B cell (primary cell): ENCODE results near the gene NCEH1. TPM values are rescaled to one million over a fixed set of nuclear protein-coding genes. Genes with fewer than 3 reads are reported as not detected.
"Not testable (repeated sequence)": the region's sequence is repeated elsewhere in the genome, so short reads cannot be mapped to it uniquely, and the experiment has no call there.

Source experiments
- ATAC-seq: fragments of 200-7000 bp; cut with Tn5 transposase; one replicate; pipeline ENCODE4 v1.10.0; 2021; ENCODE audit warnings: low read depth, mild to moderate bottlenecking, moderate number of reproducible peaks, moderate library complexity
- CTCF ChIA-PET: fragments of 350-600 bp; sonication (Branson Sonifier 250); formaldehyde crosslinking; loops from one replicate; lab custom pipeline; 2021; ENCODE audit warnings: antibody characterized with exemption, inconsistent platforms; lab: Charles Lee
- POLR2A ChIA-PET: fragments of 350-600 bp; sonication (Branson Sonifier 250); formaldehyde crosslinking; loops from one replicate; lab custom pipeline; 2021; ENCODE audit warnings: antibody characterized with exemption; lab: Charles Lee
- DNase-seq: peaks from one replicate; pipeline ENCODE4 v3.0.0; 2013
- H2AFZ ChIP-seq: 2 replicates; pipeline ENCODE4 v1.6.1; 2012; ENCODE audit warnings: mild to moderate bottlenecking, low read depth, low read length; ENCODE audit not compliant: insufficient read depth, poor library complexity, severe bottlenecking
- H3K27ac ChIP-seq, 2 donors: 1 replicate in 1 of 2; 2 replicates in 1 of 2; pipeline ENCODE4 v1.5.1; 2012 to 2013; ENCODE audit warnings: low read length in 2 of 2, mild to moderate bottlenecking in 2 of 2, moderate library complexity in 1 of 2
- H3K27me3 ChIP-seq, 4 experiments: fragments of 200-600 bp in 1 of 4; sonication (generic) in 1 of 4; replicated peaks in 1 of 4; 1 replicate in 2 of 4; 2 replicates in 2 of 4; pipeline versions ENCODE4 v1.6.1 to v1.7.0; 2013 to 2016; ENCODE audit warnings: low read length in 3 of 4, mild to moderate bottlenecking in 2 of 4, mixed read lengths in 1 of 4, moderate library complexity in 1 of 4; ENCODE audit not compliant: insufficient read depth in 4 of 4, control insufficient read depth in 3 of 4; ENCODE audit errors: control extremely low read depth in 1 of 4
- H3K36me3 ChIP-seq, 2 experiments: replicated peaks in 1 of 2; 1 replicate in 1 of 2; 2 replicates in 1 of 2; pipeline versions ENCODE4 v1.6.1 to v1.7.1; 2013; ENCODE audit warnings: low read length in 1 of 2; ENCODE audit not compliant: insufficient read depth in 2 of 2, control insufficient read depth in 1 of 2; ENCODE audit errors: control extremely low read depth in 1 of 2, extremely low read depth in 1 of 2
- H3K4me1 ChIP-seq, 2 donors: fragments of 200-600 bp in 1 of 2; sonication (generic) in 1 of 2; 1 replicate in 1 of 2; 2 replicates in 1 of 2; pipeline versions ENCODE4 v1.5.1 to v1.6.1; 2013 to 2017; ENCODE audit warnings: low read length in 2 of 2; ENCODE audit not compliant: control insufficient read depth in 2 of 2, insufficient read depth in 2 of 2
- H3K4me2 ChIP-seq: replicated peaks from 2 replicates; pipeline ENCODE3; 2012; ENCODE audit warnings: mild to moderate bottlenecking, low read depth, low read length; ENCODE audit not compliant: poor library complexity, severe bottlenecking
- H3K4me3 ChIP-seq, 5 experiments: fragments of 200-600 bp in 1 of 5; sonication (generic) in 1 of 5; 1 replicate in 3 of 5; 2 replicates in 2 of 5; pipeline versions ENCODE4 v1.5.1 to v1.7.0; 2011 to 2016; ENCODE audit warnings: low read length in 4 of 5, mild to moderate bottlenecking in 4 of 5, low read depth in 2 of 5, control low read depth in 1 of 5, moderate library complexity in 1 of 5; ENCODE audit not compliant: insufficient read depth in 1 of 5; ENCODE audit errors: control extremely low read depth in 1 of 5, extremely low read depth in 1 of 5
- H3K79me2 ChIP-seq: fragments of 200-600 bp; sonication (generic); one replicate; pipeline ENCODE4 v1.6.0; 2016; ENCODE audit warnings: low read length; ENCODE audit not compliant: control insufficient read depth, insufficient read depth
- H3K9ac ChIP-seq: fragments of 200-600 bp; sonication (generic); 2 replicates; pipeline ENCODE4 v1.6.1; 2017; ENCODE audit warnings: mild to moderate bottlenecking, low read length, moderate library complexity
- H3K9me3 ChIP-seq, 3 donors: one replicate each; pipeline versions ENCODE4 v1.6.1 to v1.7.1; 2013; ENCODE audit warnings: low read length in 2 of 3; ENCODE audit not compliant: control insufficient read depth in 2 of 3, insufficient read depth in 1 of 3; ENCODE audit errors: control extremely low read depth in 1 of 3
- H4K20me1 ChIP-seq: 2 replicates; pipeline ENCODE4 v1.6.0; 2012; ENCODE audit warnings: mild to moderate bottlenecking, low read length; ENCODE audit not compliant: insufficient read depth, control insufficient read depth, poor library complexity, severe bottlenecking
- H3K27ac Mint-ChIP-seq: one replicate; pipeline ENCODE4 v1.8.0; 2021; ENCODE audit warnings: mixed read lengths
- H3K27me3 Mint-ChIP-seq: one replicate; pipeline ENCODE4 v1.8.0; 2021; ENCODE audit warnings: mixed read lengths
- H3K4me1 Mint-ChIP-seq: one replicate; pipeline ENCODE4 v1.8.0; 2021; ENCODE audit warnings: mixed read lengths
- H3K4me3 Mint-ChIP-seq: one replicate; pipeline ENCODE4 v1.8.0; 2021; ENCODE audit warnings: mixed read lengths
- H3K9me3 Mint-ChIP-seq: one replicate; pipeline ENCODE4 v1.8.0; 2022; ENCODE audit warnings: mixed read lengths; ENCODE audit not compliant: insufficient read depth
- EZH2 ChIP-seq: IDR thresholded peaks from 2 replicates; pipeline ENCODE4 v1.6.1; 2012; ENCODE audit warnings: borderline replicate concordance, low read depth, mild to moderate bottlenecking, moderate library complexity, low read length; ENCODE audit not compliant: insufficient read depth, poor library complexity, severe bottlenecking
- WGBS: methylation state at CpG from one replicate; pipeline ENCODE4 v1.1.5; 2013; ENCODE audit warnings: missing lambda C conversion rate; ENCODE audit not compliant: insufficient coverage; 5-methylcytosine and 5-hydroxymethylcytosine counted together
- intact Hi-C: fragments of 100-400 bp; cut with micrococcal nuclease; formaldehyde crosslinking; loops from one replicate; pipeline ENCODE4 v1.10.0; 2022
- polyA plus RNA-seq: library from polyadenylated mRNA; depleted of rRNA; stranded (reverse); fragments of >200 nt; gene quantifications from 2 replicates; pipeline ENCODE4 v1.2.3, GENCODE V29; 2012
- total RNA-seq, 2 donors: library from RNA; stranded (reverse); fragments of 120-200 nt in 1 of 2; gene quantifications; 1 replicate in 1 of 2; 2 replicates in 1 of 2; pipeline versions ENCODE4 v1.2.3 to v1.2.4, GENCODE V29; 2013 to 2022
- TF ChIP-seq, protein P1 (sequence below): fragments of 200-600 bp; IDR thresholded peaks from one replicate; pipeline ENCODE4 v1.8.0; 2022; ENCODE audit warnings: antibody characterized with exemption, mild to moderate bottlenecking

NCEH1 gene
- total and polyA plus RNA-seq, 2 donors (not counting 1 experiment from before 2014, with no cell fraction given) = 3.4 to 8.6 TPM

GRCh38 chr3:172666181-172666872 lies 44.5 kb downstream of the NCEH1 start:
- H3K4me1 ChIP-seq = peaks cover 0 to 4% of the 10 kb centered on the region in 2 donors
- ATAC-seq (no peak), DNase-seq (no peak)
- no peak overlapping the region for H3K9ac ChIP-seq
- intact Hi-C loops = loop anchor here (2.0 kb wide), 1 partner anchor 84 kb away; the partner anchor contains the start of gene ECT2
- no peak overlapping the region for H2AFZ ChIP-seq
- no peaks in the 10 kb centered on the region for H3K27me3 ChIP-seq
- no peak overlapping the region for H3K27ac Mint-ChIP-seq
- H3K9me3 ChIP-seq = peaks cover 0 to 4% (median 0%) of the 10 kb centered on the region in 3 donors
- TF ChIP-seq, protein P1, sequence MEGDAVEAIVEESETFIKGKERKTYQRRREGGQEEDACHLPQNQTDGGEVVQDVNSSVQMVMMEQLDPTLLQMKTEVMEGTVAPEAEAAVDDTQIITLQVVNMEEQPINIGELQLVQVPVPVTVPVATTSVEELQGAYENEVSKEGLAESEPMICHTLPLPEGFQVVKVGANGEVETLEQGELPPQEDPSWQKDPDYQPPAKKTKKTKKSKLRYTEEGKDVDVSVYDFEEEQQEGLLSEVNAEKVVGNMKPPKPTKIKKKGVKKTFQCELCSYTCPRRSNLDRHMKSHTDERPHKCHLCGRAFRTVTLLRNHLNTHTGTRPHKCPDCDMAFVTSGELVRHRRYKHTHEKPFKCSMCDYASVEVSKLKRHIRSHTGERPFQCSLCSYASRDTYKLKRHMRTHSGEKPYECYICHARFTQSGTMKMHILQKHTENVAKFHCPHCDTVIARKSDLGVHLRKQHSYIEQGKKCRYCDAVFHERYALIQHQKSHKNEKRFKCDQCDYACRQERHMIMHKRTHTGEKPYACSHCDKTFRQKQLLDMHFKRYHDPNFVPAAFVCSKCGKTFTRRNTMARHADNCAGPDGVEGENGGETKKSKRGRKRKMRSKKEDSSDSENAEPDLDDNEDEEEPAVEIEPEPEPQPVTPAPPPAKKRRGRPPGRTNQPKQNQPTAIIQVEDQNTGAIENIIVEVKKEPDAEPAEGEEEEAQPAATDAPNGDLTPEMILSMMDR = no peak
- TF ChIP-seq EZH2 = no peak
- H4K20me1 ChIP-seq = peaks cover 7% of the 10 kb centered on the region
- no peak overlapping the region for H3K4me3 Mint-ChIP-seq
- H3K4me3 ChIP-seq = no peak overlapping the region
- 92% methylated on average over 7 of the region's 10 CpGs for WGBS
- H3K4me2 ChIP-seq = no peak overlapping the region
- peaks cover 10% of the 10 kb centered on the region for H3K4me1 Mint-ChIP-seq
- H3K9me3 Mint-ChIP-seq = no peaks in the 10 kb centered on the region
- H3K27me3 Mint-ChIP-seq = no peaks in the 10 kb centered on the region
- ChIA-PET POLR2A (no interaction called here), CTCF (interaction anchor here (0.8 to 5.1 kb wide), 7 partner anchors 10 to 334 kb away, joined by 3 to 38 read pairs (median 4); no protein-coding TSS in a partner anchor)
- H3K79me2 ChIP-seq = no peaks in the 10 kb centered on the region
- H3K27ac ChIP-seq = no peak overlapping the region
- no peaks in the 10 kb centered on the region for H3K36me3 ChIP-seq

GRCh38 chr3:172665510-172665909 lies 45.4 kb downstream of the NCEH1 start:
- H4K20me1 ChIP-seq, H3K4me3 Mint-ChIP-seq, intact Hi-C loops, H3K4me2 ChIP-seq, H3K36me3 ChIP-seq, H2AFZ ChIP-seq, H3K27me3 Mint-ChIP-seq, H3K4me3 ChIP-seq, H3K9me3 Mint-ChIP-seq, H3K27ac Mint-ChIP-seq, H3K9me3 ChIP-seq, H3K27ac ChIP-seq, H3K79me2 ChIP-seq, ATAC-seq, DNase-seq, H3K27me3 ChIP-seq, H3K4me1 ChIP-seq, H3K9ac ChIP-seq, POLR2A ChIA-PET: not testable (repeated sequence)
- 99% methylated on average over 7 of the region's 9 CpGs for WGBS
- CTCF ChIA-PET = interaction anchor here (1.0 to 5.1 kb wide), 3 partner anchors 8 to 333 kb away, joined by 4 to 38 read pairs (median 4); no protein-coding TSS in a partner anchor
- H3K4me1 Mint-ChIP-seq = peaks cover 15% of the 10 kb centered on the region

GRCh38 chr3:172660421-172660820 lies 50.4 kb downstream of the NCEH1 start:
- H3K79me2 ChIP-seq, H3K4me3 Mint-ChIP-seq, H3K9me3 ChIP-seq, H4K20me1 ChIP-seq, POLR2A ChIA-PET, intact Hi-C loops, ATAC-seq, H3K9ac ChIP-seq, H3K27ac Mint-ChIP-seq, H2AFZ ChIP-seq, H3K4me2 ChIP-seq, H3K4me1 Mint-ChIP-seq, H3K27me3 ChIP-seq, H3K36me3 ChIP-seq, DNase-seq, H3K9me3 Mint-ChIP-seq, H3K4me1 ChIP-seq, H3K27me3 Mint-ChIP-seq, H3K27ac ChIP-seq, H3K4me3 ChIP-seq: not testable (repeated sequence)
- CTCF ChIA-PET = interaction anchor here (2.9 kb wide), 1 partner anchor 14 kb away, joined by 9 read pairs; no protein-coding TSS in a partner anchor
- WGBS = no CpG with 5 or more reads among the region's 1 CpG
